Ascending aorta (tissue), 2 donors: ENCODE data around the gene FIBIN. TPM values are rescaled to one million over a fixed set of nuclear protein-coding genes. Genes with fewer than 3 reads are reported as not detected.

Source experiments
- DNase-seq, 2 donors: peaks; one replicate each; pipeline ENCODE4 v3.0.0-alpha.2; 2019; ENCODE audit warnings: low spot score in 2 of 2
- H3K27ac ChIP-seq, 2 donors: fragments of 200-600 bp; sonication (generic); one replicate each; pipeline ENCODE4 v1.5.1; 2016 to 2017; ENCODE audit warnings: mild to moderate bottlenecking in 1 of 2
- H3K27me3 ChIP-seq: fragments of 200-600 bp; sonication (generic); one replicate; pipeline ENCODE4 v1.5.1; 2017
- H3K36me3 ChIP-seq, 2 donors: fragments of 200-600 bp; sonication (generic); one replicate each; pipeline ENCODE4 v1.5.1; 2016
- H3K4me1 ChIP-seq, 2 donors: fragments of 200-600 bp; sonication (generic); one replicate each; pipeline ENCODE4 v1.5.1; 2016 to 2017; ENCODE audit warnings: mild to moderate bottlenecking in 1 of 2
- H3K4me3 ChIP-seq, 2 donors: fragments of 200-600 bp; sonication (generic); one replicate each; pipeline ENCODE4 v1.5.1; 2016 to 2017; ENCODE audit warnings: mild to moderate bottlenecking in 1 of 2
- H3K9me3 ChIP-seq, 2 donors: fragments of 200-600 bp; sonication (generic); one replicate each; pipeline ENCODE4 v1.5.1; 2016
- intact Hi-C: fragments of 100-400 bp; cut with DNase I; formaldehyde crosslinking; loops from one replicate; pipeline ENCODE4 v1.15.1; 2023
- total RNA-seq: library from RNA; depleted of rRNA; stranded (reverse); fragments of >200 nt; gene quantifications from one replicate; pipeline ENCODE4 v1.1.0, GENCODE V29; 2016
- TF ChIP-seq, protein P1 (sequence below), 3 experiments: fragments of 200-600 bp in 2 of 3; fragments of 450-650 bp in 1 of 3; sonication (generic) in 2 of 3; IDR thresholded peaks; one replicate each; pipeline ENCODE4 v1.5.1; 2016 to 2019; ENCODE audit warnings: antibody characterized with exemption in 3 of 3, mild to moderate bottlenecking in 1 of 3, moderate library complexity in 1 of 3

FIBIN gene
- total RNA-seq, 1 donor from 2014 or later: 59.1 TPM

DNA sequence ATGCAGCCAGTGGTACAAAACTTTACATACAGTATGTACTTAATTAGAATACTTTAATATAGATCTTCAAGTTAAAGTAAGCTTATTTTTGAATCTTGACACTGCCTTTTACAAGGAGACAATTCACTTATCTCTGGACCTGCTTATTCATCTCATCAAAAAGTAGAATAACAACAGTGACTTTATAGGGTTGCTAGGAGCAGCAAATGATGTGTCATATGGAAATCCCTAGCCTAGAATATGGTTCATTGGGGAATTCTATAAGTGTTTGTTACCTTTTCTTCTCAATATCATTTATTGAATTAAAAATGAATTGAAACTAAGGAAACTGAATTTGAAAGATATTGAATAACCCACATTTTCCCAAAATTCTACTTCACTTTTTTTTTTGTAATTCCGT is 45.0 kb upstream of the FIBIN start:
- TF ChIP-seq, protein P1, sequence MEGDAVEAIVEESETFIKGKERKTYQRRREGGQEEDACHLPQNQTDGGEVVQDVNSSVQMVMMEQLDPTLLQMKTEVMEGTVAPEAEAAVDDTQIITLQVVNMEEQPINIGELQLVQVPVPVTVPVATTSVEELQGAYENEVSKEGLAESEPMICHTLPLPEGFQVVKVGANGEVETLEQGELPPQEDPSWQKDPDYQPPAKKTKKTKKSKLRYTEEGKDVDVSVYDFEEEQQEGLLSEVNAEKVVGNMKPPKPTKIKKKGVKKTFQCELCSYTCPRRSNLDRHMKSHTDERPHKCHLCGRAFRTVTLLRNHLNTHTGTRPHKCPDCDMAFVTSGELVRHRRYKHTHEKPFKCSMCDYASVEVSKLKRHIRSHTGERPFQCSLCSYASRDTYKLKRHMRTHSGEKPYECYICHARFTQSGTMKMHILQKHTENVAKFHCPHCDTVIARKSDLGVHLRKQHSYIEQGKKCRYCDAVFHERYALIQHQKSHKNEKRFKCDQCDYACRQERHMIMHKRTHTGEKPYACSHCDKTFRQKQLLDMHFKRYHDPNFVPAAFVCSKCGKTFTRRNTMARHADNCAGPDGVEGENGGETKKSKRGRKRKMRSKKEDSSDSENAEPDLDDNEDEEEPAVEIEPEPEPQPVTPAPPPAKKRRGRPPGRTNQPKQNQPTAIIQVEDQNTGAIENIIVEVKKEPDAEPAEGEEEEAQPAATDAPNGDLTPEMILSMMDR (IDR thresholded peaks at IDR 0.05): no peak
- Histone ChIP-seq H3K4me3 (no peak overlapping the region), H3K36me3 (no peaks in the 10 kb centered on the region), H3K27me3 (no peaks in the 10 kb centered on the region), H3K4me1 (peaks cover 0 to 48% of the 10 kb centered on the region in 2 donors), H3K9me3 (no peaks in the 10 kb centered on the region), H3K27ac (peak overlapping the region; percentile 70 to 81)
- DNase-seq: no peak
- intact Hi-C loops: loop anchor here (1.0 to 5.0 kb wide), 2 partner anchors 43 to 192 kb away; no protein-coding TSS in a partner anchor

DNA sequence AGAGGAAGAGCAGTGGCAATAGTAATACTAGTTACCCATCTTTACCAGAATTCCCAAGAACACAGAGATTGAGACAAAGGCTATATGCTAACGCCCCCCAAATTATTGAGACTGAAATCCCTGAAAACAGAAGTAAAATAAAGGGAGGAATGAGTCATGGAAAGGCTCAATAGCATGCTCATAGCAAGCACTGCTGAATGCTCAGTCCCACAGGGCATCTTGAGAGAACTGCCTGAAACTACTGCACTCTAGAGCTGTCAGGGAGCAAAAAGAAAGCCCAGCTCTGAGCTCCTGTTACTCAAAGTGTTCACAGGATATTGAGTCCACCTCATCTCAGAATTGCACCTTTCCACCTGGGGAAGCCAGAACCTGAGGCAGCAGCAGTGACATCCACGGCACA is 44.1 kb upstream of the FIBIN start:
- DNase-seq: no peak
- H3K4me1 ChIP-seq: peaks cover 0 to 51% of the 10 kb centered on the region in 2 donors

DNA sequence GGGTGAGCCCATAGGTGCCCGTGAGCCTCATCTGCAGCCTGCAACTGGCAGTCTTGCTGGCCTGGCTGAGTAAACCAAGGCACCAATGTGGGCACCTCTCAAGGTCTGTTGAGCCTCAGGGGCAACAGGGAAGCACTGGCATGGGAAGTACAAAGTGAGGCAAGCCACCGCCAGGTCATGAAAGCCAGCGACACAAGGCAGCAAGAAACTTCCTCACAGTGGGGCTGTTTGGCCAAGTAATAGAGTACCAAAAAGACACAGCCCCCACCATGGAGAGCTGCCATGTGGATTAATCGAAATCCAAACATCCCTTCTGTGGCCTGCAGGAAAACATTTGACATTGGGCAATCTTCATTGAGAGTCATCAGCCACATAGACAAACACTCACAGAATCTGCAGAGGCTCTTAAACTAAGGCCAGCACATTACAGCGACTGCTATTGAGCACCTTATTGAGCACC is 43.6 kb upstream of the FIBIN start:
- Histone ChIP-seq H3K36me3 (no peaks in the 10 kb centered on the region), H3K4me3 (no peak overlapping the region), H3K4me1 (peaks cover 0 to 52% of the 10 kb centered on the region in 2 donors), H3K27ac (peak overlapping the region; percentile 75 to 77), H3K9me3 (no peaks in the 10 kb centered on the region), H3K27me3 (no peaks in the 10 kb centered on the region)
- intact Hi-C loops: loop anchor here (5.0 kb wide), 1 partner anchor 1157 kb away; the partner anchor contains the start of genes KIF18A and METTL15
- TF ChIP-seq, protein P1 (IDR thresholded peaks at IDR 0.05): no peak
- no peak for DNase-seq

More for the DNA sequence above, 44.1 kb upstream of the FIBIN start:
- TF ChIP-seq, protein P1 (IDR thresholded peaks at IDR 0.05): no peak
- intact Hi-C loops: loop anchor here (5.0 kb wide), 2 partner anchors 193 to 1157 kb away; partner anchors contain the start of genes KIF18A and METTL15
- H3K9me3 ChIP-seq: no peaks in the 10 kb centered on the region
- H3K27ac ChIP-seq: peak overlapping the region; percentile 75 to 77
- H3K36me3 ChIP-seq: no peaks in the 10 kb centered on the region
- no peaks in the 10 kb centered on the region for H3K27me3 ChIP-seq
- H3K4me3 ChIP-seq: no peak overlapping the region

DNA sequence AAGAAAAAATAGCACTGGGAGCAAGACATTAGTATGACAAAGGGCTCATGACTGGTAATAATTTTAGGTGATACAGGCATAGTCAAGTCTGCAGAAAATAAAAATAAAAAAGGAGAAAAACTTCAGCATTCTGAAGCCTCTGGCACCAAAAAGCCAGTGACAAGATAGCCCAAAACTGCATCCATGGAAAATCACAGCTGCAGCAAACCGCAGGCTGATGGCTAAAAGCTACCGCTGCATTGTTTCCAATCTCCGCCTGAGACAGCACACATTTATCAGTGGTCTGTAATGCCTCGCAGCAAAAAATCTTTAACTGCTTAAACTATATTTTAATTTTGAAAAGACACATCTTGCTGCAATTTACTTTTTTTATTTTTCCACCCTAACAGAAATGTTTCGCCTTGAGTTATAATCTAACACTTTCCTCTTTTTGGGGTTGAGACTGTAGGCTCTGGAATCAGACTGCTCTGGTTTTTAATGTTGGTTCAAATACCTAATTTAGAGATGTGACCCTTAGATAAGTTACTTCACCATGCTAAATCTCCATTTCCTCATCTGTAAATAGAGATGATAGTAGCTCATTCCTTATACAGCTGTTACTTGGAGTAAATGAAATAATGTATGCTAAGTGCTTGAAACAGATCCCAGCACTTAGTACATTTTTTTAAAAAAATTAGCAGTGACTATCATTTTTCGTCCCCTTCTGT is 42.0 kb upstream of the FIBIN start:
- Histone ChIP-seq H3K36me3 (no peaks in the 10 kb centered on the region), H3K27ac (peak overlapping the region; percentile 75 to 77), H3K4me1 (peaks cover 0 to 40% of the 10 kb centered on the region in 2 donors), H3K9me3 (no peaks in the 10 kb centered on the region), H3K27me3 (no peaks in the 10 kb centered on the region), H3K4me3 (no peak overlapping the region)
- intact Hi-C loops: loop anchor here (5.0 kb wide), 1 partner anchor 1155 kb away; the partner anchor contains the start of genes KIF18A and METTL15
- TF ChIP-seq, protein P1 (IDR thresholded peaks at IDR 0.05): no peak
- DNase-seq: no peak

DNA sequence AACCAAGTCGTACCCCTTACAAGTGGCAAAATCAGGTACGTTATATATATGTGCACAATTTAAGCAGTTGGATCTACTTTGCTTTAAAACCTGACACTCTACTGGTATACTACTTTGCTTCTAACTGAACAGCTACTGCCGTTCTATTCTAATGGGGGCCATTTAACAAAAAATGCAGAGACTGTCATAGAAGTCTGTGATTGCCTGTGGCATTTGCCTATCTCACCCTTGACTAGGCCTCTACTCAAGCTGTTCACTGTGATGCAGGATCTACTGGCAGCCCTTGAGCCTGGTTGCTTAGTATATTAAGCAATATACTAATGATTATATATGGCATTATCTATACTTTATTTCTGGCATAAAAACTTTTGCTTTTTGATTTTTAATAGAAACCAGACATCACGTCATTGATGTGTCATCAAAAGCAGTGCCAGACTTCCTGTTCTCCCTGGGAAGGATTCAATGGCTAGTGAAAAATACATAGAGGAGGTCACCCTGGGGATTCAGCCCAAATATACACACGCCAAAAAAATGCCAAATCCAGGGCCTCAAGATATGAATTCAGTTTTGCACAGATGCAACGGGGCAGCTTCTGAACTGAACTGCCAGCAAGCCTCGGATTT is 40.0 kb upstream of the FIBIN start:
- Histone ChIP-seq H3K36me3 (no peaks in the 10 kb centered on the region), H3K27ac (peak overlapping the region; percentile 75 to 77), H3K27me3 (no peaks in the 10 kb centered on the region), H3K9me3 (no peaks in the 10 kb centered on the region), H3K4me3 (no peak overlapping the region), H3K4me1 (peaks cover 0 to 30% of the 10 kb centered on the region in 2 donors)
- intact Hi-C loops: loop anchor here (5.0 kb wide), 1 partner anchor 1153 kb away; the partner anchor contains the start of genes KIF18A and METTL15
- peak in 1 of 2 donors; percentile 68 for DNase-seq
- TF ChIP-seq, protein P1 (IDR thresholded peaks at IDR 0.05): no peak
